A673 (cell line): ENCODE data around the gene NFIB. TPM values are rescaled to one million over a fixed set of nuclear protein-coding genes. Genes with fewer than 3 reads are reported as not detected.

Experiments used
- BruUV-seq: library from RNA; stranded (reverse); fragments of 400-500 nt; replicated peaks from 2 replicates; lab custom pipeline; 2021; lab: Mats Ljungman, UMichigan
- CTCF ChIA-PET: fragments of 300-600 bp; sonication (Branson Sonifier 250); formaldehyde crosslinking; loops from one replicate; lab custom pipeline; 2022; ENCODE audit warnings: antibody characterized with exemption; lab: Charles Lee
- POLR2A ChIA-PET: fragments of 300-600 bp; sonication (Branson Sonifier 250); formaldehyde crosslinking; loops from one replicate; lab custom pipeline; 2022; ENCODE audit warnings: antibody characterized with exemption; ENCODE audit not compliant: low non-redundant PET; lab: Charles Lee
- DNase-seq: peaks from one replicate; pipeline ENCODE4 v3.0.0-alpha.2; 2015; ENCODE audit warnings: low spot score
- H3K27ac ChIP-seq: fragments of 200-600 bp; sonication (generic); 2 replicates; pipeline ENCODE4 v1.5.1; 2016; ENCODE audit warnings: mixed run types, low read depth, mild to moderate bottlenecking, mixed read lengths, antibody characterized with exemption, low read length; ENCODE audit not compliant: poor library complexity, severe bottlenecking
- H3K27me3 ChIP-seq: fragments of 200-600 bp; sonication (generic); replicated peaks from 2 replicates; pipeline ENCODE4 v1.6.1; 2017; ENCODE audit warnings: mixed run types, low read depth, mild to moderate bottlenecking, mixed read lengths, antibody characterized with exemption, low read length; ENCODE audit not compliant: insufficient read depth, poor library complexity
- H3K36me3 ChIP-seq: fragments of 200-600 bp; sonication (generic); 2 replicates; pipeline ENCODE4 v1.6.1; 2016; ENCODE audit warnings: mixed run types, mild to moderate bottlenecking, mixed read lengths, antibody characterized with exemption, low read length; ENCODE audit not compliant: insufficient read depth, poor library complexity, severe bottlenecking
- H3K4me1 ChIP-seq: fragments of 200-600 bp; sonication (generic); 2 replicates; pipeline ENCODE4 v1.6.1; 2017; ENCODE audit warnings: mixed run types, mild to moderate bottlenecking, mixed read lengths, antibody characterized with exemption, low read length; ENCODE audit not compliant: insufficient read depth, poor library complexity, severe bottlenecking
- H3K4me3 ChIP-seq: fragments of 200-600 bp; sonication (generic); 2 replicates; pipeline ENCODE4 v1.5.1; 2016; ENCODE audit warnings: low read depth, mixed run types, mild to moderate bottlenecking, mixed read lengths, low read length; ENCODE audit not compliant: poor library complexity, severe bottlenecking
- H3K9me3 ChIP-seq: fragments of 200-600 bp; sonication (generic); 2 replicates; pipeline ENCODE4 v1.6.1; 2016; ENCODE audit warnings: mixed run types, low read depth, mild to moderate bottlenecking, mixed read lengths, antibody characterized with exemption, low read length; ENCODE audit not compliant: poor library complexity, severe bottlenecking
- CTCF ChIP-seq: fragments of 300-800, 200-600 bp; sonication (generic); conservative IDR thresholded peaks from 2 replicates; pipeline ENCODE4 v1.5.1; 2017; ENCODE audit warnings: low read depth, mild to moderate bottlenecking, antibody characterized with exemption, low read length, moderate library complexity, mixed read lengths
- EZH2 ChIP-seq: fragments of 200-600 bp; sonication (generic); IDR thresholded peaks from 2 replicates; pipeline ENCODE4 v1.6.1; 2017; ENCODE audit warnings: borderline replicate concordance, low read depth, mild to moderate bottlenecking, mixed read lengths, antibody characterized with exemption, low read length; ENCODE audit not compliant: poor library complexity, severe bottlenecking
- intact Hi-C: fragments of 100-400 bp; cut with micrococcal nuclease; formaldehyde crosslinking; loops from one replicate; pipeline ENCODE4 v1.10.0; 2022; ENCODE audit not compliant: unreplicated experiment
- total RNA-seq: library from RNA; stranded (reverse); gene quantifications from 2 replicates; pipeline ENCODE4 v1.2.3, GENCODE V29; 2021

Gene NFIB
- total RNA-seq, 1 experiment from 2014 or later, result 41.2 TPM

GRCh38 chr9:14347406-14348122 lies 33.6 kb upstream of the NFIB start:
- peak; percentile 54 for DNase-seq
- no TSS peak for BruUV-seq
- peak overlapping the region; percentile 37 for H3K4me3 ChIP-seq
- H3K36me3 ChIP-seq, result no peaks in the 10 kb centered on the region
- no peaks in the 10 kb centered on the region for H3K4me1 ChIP-seq
- H3K27me3 ChIP-seq, result no peaks in the 10 kb centered on the region
- ChIA-PET POLR2A (no interaction called here), CTCF (interaction anchor here (0.7 kb wide), 1 partner anchor 14 kb away, joined by 3 read pairs; no protein-coding TSS in a partner anchor)
- intact Hi-C loops, result no loop called here
- TF ChIP-seq EZH2 (no peak), CTCF (no peak)
- H3K9me3 ChIP-seq, result no peaks in the 10 kb centered on the region
- no peak overlapping the region for H3K27ac ChIP-seq

- intact Hi-C loops, result no loop called here
- Histone ChIP-seq H3K4me3 (peak overlapping the region; percentile 37), H3K9me3 (no peaks in the 10 kb centered on the region), H3K27ac (no peak overlapping the region), H3K27me3 (no peaks in the 10 kb centered on the region), H3K36me3 (no peaks in the 10 kb centered on the region), H3K4me1 (no peaks in the 10 kb centered on the region)
- POLR2A ChIA-PET, result interaction anchor here (0.6 kb wide), 1 partner anchor 193 kb away, joined by 5 read pairs; no protein-coding TSS in a partner anchor
- BruUV-seq, result no TSS peak
- TF ChIP-seq CTCF, result no peak
- TF ChIP-seq EZH2, result no peak
- no peak for DNase-seq
- CTCF ChIA-PET, result interaction anchor here (0.7 kb wide), 1 partner anchor 14 kb away, joined by 3 read pairs; no protein-coding TSS in a partner anchor
Measured at GRCh38 chr9:14346811-14347405, 33.0 kb upstream of the NFIB start.

GRCh38 chr9:14346231-14346791 lies 32.4 kb upstream of the NFIB start:
- no TSS peak for BruUV-seq
- H3K4me3 ChIP-seq, result no peak overlapping the region
- ChIA-PET POLR2A (interaction anchor here (0.6 kb wide), 1 partner anchor 193 kb away, joined by 5 read pairs; no protein-coding TSS in a partner anchor), CTCF (no interaction called here)
- no peak overlapping the region for H3K27ac ChIP-seq
- no peak for DNase-seq
- no peaks in the 10 kb centered on the region for H3K27me3 ChIP-seq
- H3K4me1 ChIP-seq, result peaks cover 2% of the 10 kb centered on the region
- no peaks in the 10 kb centered on the region for H3K9me3 ChIP-seq
- H3K36me3 ChIP-seq, result no peaks in the 10 kb centered on the region
- no peak for TF ChIP-seq CTCF
- no peak for TF ChIP-seq EZH2
- intact Hi-C loops, result no loop called here
